PC-3 (cell line): ENCODE measurements around the gene ENPP7. TPM values are rescaled to one million over a fixed set of nuclear protein-coding genes. Genes with fewer than 3 reads are reported as not detected.

ENCODE experiments used
- ATAC-seq: fragments of 200-7000 bp; cut with Tn5 transposase; 2 replicates; pipeline ENCODE4 v1.9.1; 2020; ENCODE audit warnings: mild to moderate bottlenecking, moderate library complexity
- BruUV-seq: library from RNA; stranded (reverse); fragments of 400-500 nt; replicated peaks from 2 replicates; lab custom pipeline; 2021; lab: Mats Ljungman, UMichigan
- CTCF ChIA-PET: fragments of 300-600 bp; sonication (Branson Sonifier 250); formaldehyde crosslinking; loops from one replicate; lab custom pipeline; 2022; ENCODE audit warnings: antibody characterized with exemption; lab: Charles Lee
- POLR2A ChIA-PET: fragments of 300-600 bp; sonication (Branson Sonifier 250); formaldehyde crosslinking; loops from one replicate; lab custom pipeline; 2022; ENCODE audit warnings: antibody characterized with exemption; ENCODE audit not compliant: unreplicated experiment; lab: Charles Lee
- DNase-seq: peaks from one replicate; pipeline ENCODE4 v3.0.0-alpha.2; 2015
- H2AFZ ChIP-seq: fragments of 300-600 bp; sonication (generic); 2 replicates; pipeline ENCODE4 v1.6.0; 2016; ENCODE audit warnings: antibody characterized with exemption, low read length
- H3F3A ChIP-seq: fragments of 300-600 bp; sonication (generic); one replicate; pipeline ENCODE4 v1.6.0; 2017; ENCODE audit warnings: antibody characterized with exemption, low read length, control low read depth, mild to moderate bottlenecking; ENCODE audit not compliant: unreplicated experiment
- H3K27ac ChIP-seq: fragments of 300-600 bp; sonication (generic); 2 replicates; pipeline ENCODE4 v1.5.1; 2016; ENCODE audit warnings: mild to moderate bottlenecking, low read length
- H3K27me3 ChIP-seq: fragments of 300-600 bp; sonication (generic); 2 replicates; pipeline ENCODE4 v1.6.1; 2016; ENCODE audit warnings: low read length, mixed read lengths
- H3K36me3 ChIP-seq: fragments of 300-600 bp; sonication (generic); 2 replicates; pipeline ENCODE4 v1.6.1; 2016; ENCODE audit warnings: low read depth, mixed run types, low read length, mixed read lengths
- H3K4me1 ChIP-seq: fragments of 300-600 bp; sonication (generic); 2 replicates; pipeline ENCODE4 v1.5.1; 2016; ENCODE audit warnings: low read length; ENCODE audit not compliant: insufficient read depth
- H3K4me2 ChIP-seq: fragments of 300-600 bp; sonication (generic); 2 replicates; pipeline ENCODE4 v1.6.0; 2016; ENCODE audit warnings: low read length
- H3K4me3 ChIP-seq: fragments of 300-600 bp; sonication (generic); 2 replicates; pipeline ENCODE4 v1.5.1; 2016; ENCODE audit warnings: mild to moderate bottlenecking, low read length, mixed read lengths
- H3K79me2 ChIP-seq: fragments of 300-600 bp; sonication (generic); 2 replicates; pipeline ENCODE4 v1.6.1; 2017; ENCODE audit warnings: low read length, mixed read lengths
- H3K9ac ChIP-seq: fragments of 300-600 bp; sonication (generic); 2 replicates; pipeline ENCODE4 v1.6.0; 2016; ENCODE audit warnings: mild to moderate bottlenecking, low read length
- H3K9me2 ChIP-seq: fragments of 300-600 bp; sonication (generic); replicated peaks from 2 replicates; pipeline ENCODE4 v1.6.1; 2016; ENCODE audit warnings: mixed run types, low read length, mixed read lengths
- H3K9me3 ChIP-seq: fragments of 300-600 bp; sonication (generic); 2 replicates; pipeline ENCODE4 v1.6.1; 2016; ENCODE audit warnings: low read length, mixed read lengths
- H4K20me1 ChIP-seq: fragments of 300-600 bp; sonication (generic); 2 replicates; pipeline ENCODE4 v1.6.1; 2016; ENCODE audit warnings: low read length, mixed read lengths
- EZH2 ChIP-seq: fragments of 300-600 bp; sonication (generic); IDR thresholded peaks from one replicate; pipeline ENCODE4 v1.6.1; 2017; ENCODE audit warnings: antibody characterized with exemption, mild to moderate bottlenecking, low read length; ENCODE audit not compliant: unreplicated experiment
- EZH2phosphoT487 ChIP-seq: fragments of 300-600 bp; sonication (generic); IDR thresholded peaks from 2 replicates; pipeline ENCODE4 v1.6.1; 2018; ENCODE audit warnings: mild to moderate bottlenecking, antibody characterized with exemption, low read length, borderline replicate concordance
- intact Hi-C: fragments of 100-400 bp; cut with micrococcal nuclease; formaldehyde crosslinking; loops from 2 replicates; pipeline ENCODE4 v1.9.0; 2023
- total RNA-seq: library from RNA; depleted of rRNA; stranded (reverse); fragments of >200 nt; gene quantifications from 2 replicates; pipeline ENCODE4 v1.2.3, GENCODE V29; 2014
- TF ChIP-seq, protein P1 (sequence below): fragments of 300-600 bp; sonication (generic); conservative IDR thresholded peaks from 2 replicates; pipeline ENCODE4 v1.5.1; 2017; ENCODE audit warnings: antibody characterized with exemption, low read depth, mild to moderate bottlenecking, low read length

ENPP7 gene
- total RNA-seq, 1 experiment from 2014 or later = not detected

DNA sequence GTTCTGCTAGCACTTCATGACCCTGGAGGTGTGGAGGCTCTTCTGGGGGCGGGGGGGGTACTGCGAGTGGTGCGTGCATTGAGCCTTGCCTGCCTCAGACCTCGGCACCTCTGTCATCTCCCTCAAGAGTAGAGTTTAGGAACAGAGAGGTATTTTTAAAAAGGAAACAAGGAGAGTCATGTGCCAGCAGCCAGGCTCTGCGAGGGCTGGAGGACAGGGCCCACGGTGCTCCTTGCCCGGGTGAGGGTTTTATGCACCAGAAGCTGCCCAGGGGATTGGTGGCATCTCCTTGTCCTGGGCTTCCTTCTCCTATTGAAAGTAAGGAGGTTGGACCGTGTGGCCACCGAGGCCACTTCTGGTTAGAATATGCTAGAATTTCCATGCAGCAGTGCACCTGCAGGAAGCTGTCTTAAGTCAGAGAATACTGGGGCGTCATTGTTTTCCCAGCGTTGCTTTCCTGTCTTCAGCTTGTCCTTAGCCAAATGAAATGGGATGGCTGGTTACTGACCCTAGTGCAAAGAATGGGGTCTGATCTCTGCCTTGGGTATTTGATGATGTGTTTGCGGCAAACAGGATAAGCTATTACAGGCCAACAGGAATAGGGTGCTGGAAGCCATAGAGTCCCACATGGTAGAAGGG is 50.4 kb downstream of the ENPP7 start:
- Histone ChIP-seq H3K79me2 (peaks cover 34% of the 10 kb centered on the region), H3K36me3 (peaks cover 38% of the 10 kb centered on the region; the same call in 1 of the 2 replicates), H3K4me2 (no peak overlapping the region), H3K4me3 (no peak overlapping the region), H2AFZ (no peak overlapping the region), H3K4me1 (peaks cover 30% of the 10 kb centered on the region), H3F3A (no peaks in the 10 kb centered on the region), H4K20me1 (peaks cover 10% of the 10 kb centered on the region; the same call in 1 of the 2 replicates), H3K9ac (no peak overlapping the region), H3K9me2 (no peaks in the 10 kb centered on the region), H3K27ac (no peak overlapping the region), H3K9me3 (no peaks in the 10 kb centered on the region), H3K27me3 (no peaks in the 10 kb centered on the region)
- DNase-seq (no peak), ATAC-seq (no peak)
- no TSS peak for BruUV-seq
- intact Hi-C loops = no loop called here
- TF ChIP-seq EZH2 (no peak), EZH2phosphoT487 (no peak)
- TF ChIP-seq, protein P1, sequence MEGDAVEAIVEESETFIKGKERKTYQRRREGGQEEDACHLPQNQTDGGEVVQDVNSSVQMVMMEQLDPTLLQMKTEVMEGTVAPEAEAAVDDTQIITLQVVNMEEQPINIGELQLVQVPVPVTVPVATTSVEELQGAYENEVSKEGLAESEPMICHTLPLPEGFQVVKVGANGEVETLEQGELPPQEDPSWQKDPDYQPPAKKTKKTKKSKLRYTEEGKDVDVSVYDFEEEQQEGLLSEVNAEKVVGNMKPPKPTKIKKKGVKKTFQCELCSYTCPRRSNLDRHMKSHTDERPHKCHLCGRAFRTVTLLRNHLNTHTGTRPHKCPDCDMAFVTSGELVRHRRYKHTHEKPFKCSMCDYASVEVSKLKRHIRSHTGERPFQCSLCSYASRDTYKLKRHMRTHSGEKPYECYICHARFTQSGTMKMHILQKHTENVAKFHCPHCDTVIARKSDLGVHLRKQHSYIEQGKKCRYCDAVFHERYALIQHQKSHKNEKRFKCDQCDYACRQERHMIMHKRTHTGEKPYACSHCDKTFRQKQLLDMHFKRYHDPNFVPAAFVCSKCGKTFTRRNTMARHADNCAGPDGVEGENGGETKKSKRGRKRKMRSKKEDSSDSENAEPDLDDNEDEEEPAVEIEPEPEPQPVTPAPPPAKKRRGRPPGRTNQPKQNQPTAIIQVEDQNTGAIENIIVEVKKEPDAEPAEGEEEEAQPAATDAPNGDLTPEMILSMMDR = no peak
- ChIA-PET CTCF (interaction anchor here (0.6 kb wide), 1 partner anchor 16 kb away, joined by 8 read pairs; the partner anchor contains the start of gene CBX8), POLR2A (no interaction called here)

DNA sequence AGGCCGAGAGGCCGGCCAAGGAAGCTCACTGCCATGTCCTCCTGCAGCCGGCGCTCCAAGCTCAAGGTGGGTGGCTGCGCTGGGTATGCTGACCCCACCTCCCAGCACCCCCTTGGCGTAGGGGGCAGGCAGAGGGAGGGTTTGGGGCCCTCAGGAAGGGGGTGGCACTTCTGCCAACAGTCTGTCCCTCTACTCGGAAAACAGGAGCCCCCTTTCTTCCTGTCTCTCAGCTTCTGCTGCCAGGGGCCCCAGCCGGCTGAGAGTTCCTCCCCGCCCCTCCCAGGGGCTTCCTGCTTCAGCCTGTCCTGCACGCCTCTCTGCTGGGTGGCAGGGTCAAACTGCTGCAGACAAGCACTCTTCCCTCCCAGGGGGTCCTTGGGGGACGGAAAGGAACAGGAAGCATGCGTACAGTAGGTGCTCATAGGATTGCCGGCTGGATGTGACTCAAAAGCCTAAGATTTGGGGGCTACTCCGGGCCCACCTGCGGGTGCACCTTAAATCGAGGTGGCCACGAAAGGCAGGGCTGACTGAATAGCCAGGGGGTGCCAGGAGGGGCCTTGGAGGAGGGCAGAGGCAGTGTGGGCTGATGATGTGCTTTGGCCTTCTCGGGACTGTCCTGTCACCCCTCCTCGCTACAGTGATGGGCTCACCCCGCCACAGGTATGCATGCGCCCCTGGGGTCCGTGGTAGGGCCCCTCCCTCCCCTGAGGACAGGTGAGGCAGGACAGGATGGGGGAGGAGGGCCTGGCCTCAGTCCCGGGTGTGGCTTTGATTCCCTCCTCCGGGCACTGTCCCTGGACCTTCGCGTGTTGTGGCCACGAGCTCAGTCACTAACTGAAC is 51.2 kb downstream of the ENPP7 start:
- H3K9me3 ChIP-seq = no peaks in the 10 kb centered on the region
- BruUV-seq = no TSS peak
- TF ChIP-seq EZH2phosphoT487 (no peak), EZH2 (no peak)
- TF ChIP-seq, protein P1 = no peak
- ATAC-seq (no peak), DNase-seq (no peak)
- POLR2A ChIA-PET = no interaction called here
- CTCF ChIA-PET = no interaction called here
- H4K20me1 ChIP-seq = peaks cover 10% of the 10 kb centered on the region; the same call in 1 of the 2 replicates
- no peaks in the 10 kb centered on the region for H3K27me3 ChIP-seq
- H3K9me2 ChIP-seq = no peaks in the 10 kb centered on the region
- peaks cover 34% of the 10 kb centered on the region for H3K79me2 ChIP-seq
- no peak overlapping the region for H3K4me2 ChIP-seq
- H3F3A ChIP-seq = no peaks in the 10 kb centered on the region
- peaks cover 38% of the 10 kb centered on the region; the same call in 1 of the 2 replicates for H3K36me3 ChIP-seq
- no peak overlapping the region for H3K27ac ChIP-seq
- no peak overlapping the region for H3K9ac ChIP-seq
- no peak overlapping the region for H2AFZ ChIP-seq
- intact Hi-C loops = no loop called here
- H3K4me3 ChIP-seq = no peak overlapping the region
- peaks cover 22% of the 10 kb centered on the region for H3K4me1 ChIP-seq
